Stimulated activated CD8-positive, alpha-beta memory T cell treated with anti-CD3 and anti-CD28 coated beads, Interleukin-15, amount 100 ng/mL, for 48 hours (primary cell): Measurements from ENCODE around the gene NOB1.

Experiments used
- DNase-seq, 2 donors: peaks; one replicate each; pipeline ENCODE4 v3.0.0-alpha.2; 2020; ENCODE audit warnings: low read depth in 2 of 2

NOB1 gene

DNA sequence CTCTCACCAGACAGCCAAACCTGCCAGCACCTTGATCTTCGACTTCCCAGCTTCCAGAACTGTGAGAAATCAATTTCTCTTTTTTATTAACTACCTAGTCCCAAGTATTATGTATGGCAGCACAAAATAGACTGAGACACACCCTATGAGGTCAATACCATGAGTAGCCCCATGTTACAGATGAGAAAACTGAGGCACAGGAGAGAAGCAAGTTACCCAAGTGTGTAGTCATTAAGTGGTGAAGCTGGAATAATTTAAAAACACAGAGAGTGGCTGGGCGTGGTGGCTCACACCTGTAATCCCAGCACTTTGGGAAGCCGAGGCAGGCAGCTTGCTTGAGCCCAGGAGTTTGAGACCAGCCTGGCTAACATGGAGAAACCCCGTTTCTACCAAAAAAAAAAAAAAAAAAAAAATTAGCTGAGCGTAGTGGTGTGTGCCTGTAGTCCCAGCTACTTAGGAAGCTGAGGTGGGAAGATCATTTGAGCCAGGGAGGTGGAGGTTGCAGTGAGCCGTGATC, 33.2 kb downstream of the NOB1 start:
- no peak for DNase-seq

DNA sequence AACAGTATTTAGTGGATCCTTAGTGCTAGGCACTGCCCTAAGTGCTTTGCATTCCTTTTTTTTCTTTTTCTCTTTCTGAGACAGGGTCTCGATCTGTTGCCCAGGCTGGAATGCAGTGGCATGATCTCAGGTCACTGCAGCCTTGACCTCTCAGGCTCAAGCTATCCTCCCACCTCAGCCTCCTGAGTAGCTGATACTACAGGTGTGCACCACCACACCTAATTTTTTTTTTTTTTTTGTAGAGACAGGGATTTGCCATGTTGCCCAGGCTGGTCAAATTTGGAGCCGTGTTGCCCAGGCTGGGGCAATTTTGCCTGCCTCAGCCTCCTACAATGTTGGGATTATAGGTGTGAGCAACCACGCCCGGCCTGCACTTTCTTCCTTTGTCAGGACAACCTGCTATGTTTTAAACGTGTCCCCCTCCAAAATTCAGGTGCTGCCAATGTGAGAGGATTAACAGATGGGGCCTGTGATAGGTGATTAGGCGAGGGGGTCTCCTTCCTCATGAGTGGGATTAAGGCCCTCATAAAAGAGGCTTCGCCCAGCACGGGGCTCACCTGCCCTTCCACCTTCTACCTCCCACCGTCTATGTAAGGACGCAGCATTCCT, 33.8 kb downstream of the NOB1 start:
- DNase-seq = no peak

DNA sequence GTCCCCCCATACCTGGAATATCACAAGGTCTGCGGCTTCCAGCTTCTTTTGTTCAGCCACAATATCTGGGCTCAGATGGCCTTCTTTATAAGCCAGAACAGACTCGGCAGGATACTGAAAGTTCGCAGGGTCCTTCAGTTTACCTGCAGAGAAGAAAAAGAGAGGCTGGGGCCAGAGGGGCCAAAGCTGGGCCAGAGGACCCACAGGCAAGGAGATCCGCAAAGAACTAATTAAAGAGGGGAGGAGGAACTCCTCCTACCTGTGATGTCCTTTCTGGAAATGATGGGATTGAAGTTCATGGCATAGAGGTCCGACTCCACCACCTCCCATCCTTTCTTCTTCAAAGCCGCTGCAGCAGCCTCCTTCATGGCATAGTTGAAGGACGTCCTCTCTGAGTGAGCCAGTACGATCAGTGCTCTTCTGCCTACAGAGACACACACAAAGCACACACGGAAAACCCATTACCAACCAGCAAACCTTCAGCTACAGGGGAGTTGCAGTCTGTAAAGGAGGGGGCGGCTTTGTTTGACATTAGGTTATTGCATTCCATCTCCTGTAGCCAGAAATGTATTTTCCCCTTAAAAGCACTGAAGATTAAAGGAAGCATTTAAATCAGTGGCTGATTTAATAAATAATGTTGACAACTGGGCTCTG, 36.5 kb downstream of the NOB1 start:
- no peak for DNase-seq

DNA sequence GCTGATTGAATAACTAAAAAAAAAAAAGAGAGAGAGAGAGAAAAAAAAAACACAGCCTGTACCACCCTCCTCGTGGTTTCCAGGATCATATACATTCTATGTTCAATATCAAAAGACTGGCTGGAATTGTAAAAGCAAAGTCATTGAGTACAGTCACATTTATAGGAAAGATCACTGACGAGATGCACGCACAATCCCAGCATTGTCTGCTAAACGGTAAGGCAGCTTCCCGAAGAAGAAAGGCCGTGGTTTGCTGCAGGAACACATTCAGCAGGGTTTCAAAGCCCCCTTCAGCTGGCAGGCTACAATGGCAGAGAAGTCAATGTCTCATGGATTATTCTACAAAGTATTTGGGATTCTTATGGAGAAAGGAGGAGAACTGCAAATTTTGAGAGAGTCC, 37.7 kb downstream of the NOB1 start:
- no peak for DNase-seq

DNA sequence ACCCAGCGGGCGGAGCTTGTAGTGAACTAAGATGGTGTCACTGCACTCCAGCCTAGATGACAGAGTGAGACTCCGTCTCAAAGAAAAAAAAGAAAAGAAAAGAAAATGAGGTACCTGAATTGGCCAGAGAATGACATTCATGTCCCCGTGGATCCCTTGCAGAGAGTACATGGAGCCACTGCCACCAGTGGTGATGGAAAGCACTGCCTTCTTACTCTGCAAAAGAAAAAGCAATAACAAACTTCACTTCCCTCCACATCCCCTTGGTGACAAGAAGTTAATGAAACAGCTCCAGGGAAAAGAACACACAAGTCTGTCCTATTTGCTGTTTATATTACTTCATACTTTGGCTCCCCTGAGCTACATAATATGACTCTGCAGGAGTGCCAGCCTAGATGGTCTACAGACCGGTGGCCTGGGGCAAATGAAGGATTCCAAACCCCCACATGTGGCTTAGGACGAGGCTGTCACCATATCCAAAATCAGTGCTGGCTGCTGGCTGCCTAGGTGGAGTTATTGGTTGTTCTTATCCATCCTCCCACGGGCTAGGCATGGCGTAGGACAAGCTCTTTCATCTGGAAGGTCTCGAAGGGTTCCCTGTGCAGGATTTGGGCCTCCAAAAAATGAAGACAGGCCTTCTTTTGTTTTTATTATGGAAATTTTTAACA, 41.7 kb downstream of the NOB1 start:
- DNase-seq = no peak

DNA sequence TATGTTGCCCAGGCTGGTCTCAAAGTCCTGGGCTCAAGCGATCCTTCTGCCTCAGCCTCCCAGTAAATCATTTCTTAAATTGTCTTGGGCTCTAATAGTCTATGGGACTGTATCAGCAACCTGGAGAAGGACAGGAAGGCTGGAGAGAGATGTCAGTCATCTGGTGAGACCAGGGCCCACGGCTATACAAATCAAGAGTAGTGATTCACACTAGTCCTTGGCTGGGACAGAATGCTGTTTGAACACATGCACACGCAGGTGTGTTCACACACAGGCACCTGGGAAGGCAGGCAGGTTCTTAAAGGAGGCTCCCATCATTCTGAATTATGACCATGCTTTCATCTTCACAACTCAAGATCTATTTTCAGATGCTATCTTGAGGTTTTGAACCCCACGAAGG, 42.4 kb downstream of the NOB1 start:
- no peak for DNase-seq

DNA sequence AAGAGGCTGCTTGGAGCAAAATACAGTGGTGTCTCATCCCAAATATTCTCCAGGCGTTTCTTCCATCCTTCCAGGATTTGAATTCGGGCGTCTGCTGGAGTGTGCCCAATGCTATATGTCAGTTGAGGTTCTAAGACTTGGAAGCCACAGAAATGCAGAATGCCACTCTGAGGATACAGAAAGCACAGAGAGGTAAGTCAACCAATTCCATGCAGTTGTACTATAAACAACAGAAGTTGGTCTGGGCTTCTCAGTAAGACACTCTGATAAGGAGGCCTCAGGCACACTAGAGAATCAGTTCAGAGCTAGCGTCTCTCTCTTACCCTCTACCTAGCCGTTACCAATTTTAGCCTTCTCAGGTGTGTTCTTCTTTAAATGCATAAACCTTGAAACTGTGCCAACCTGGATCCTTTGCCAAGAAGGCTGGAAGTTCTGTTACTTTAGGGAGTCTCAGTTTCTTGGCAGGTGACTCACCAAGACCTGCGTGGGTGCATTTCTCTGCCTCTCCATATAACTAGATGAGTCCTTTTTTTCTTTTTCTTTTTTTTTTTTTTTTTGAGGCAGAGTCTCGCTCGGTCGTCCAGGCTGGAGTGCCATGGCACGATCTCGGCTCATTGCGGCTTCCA, 43.5 kb downstream of the NOB1 start:
- no peak for DNase-seq

DNA sequence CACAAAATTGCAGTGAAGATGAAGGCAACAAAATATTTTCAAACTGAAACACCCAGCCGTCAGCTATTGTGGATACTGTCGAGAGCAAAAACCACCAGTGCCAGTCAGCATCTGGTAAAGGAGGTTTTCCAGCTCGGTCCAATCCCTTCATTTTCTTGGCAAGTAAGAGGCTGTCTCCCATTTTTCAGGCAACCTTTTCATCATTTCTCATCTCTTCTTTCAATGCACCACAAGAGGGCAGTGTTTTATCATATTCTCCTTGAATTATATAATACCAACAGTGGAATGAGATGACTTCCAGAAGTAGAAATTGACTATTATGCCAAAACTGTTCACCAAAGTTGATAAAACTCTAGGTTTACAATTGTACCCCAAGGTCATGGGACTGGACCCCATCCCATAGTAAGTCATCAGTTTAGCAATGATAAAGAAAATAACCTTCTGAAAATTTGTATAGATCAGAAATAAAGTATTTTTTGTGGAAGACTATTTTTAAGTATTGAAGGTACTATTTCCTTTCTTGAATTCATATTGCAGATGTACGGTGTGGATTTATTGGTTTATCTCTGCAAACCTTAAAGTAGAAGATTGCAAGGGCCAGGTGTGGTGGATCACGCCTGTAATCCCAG, 45.2 kb downstream of the NOB1 start:
- no peak for DNase-seq

DNA sequence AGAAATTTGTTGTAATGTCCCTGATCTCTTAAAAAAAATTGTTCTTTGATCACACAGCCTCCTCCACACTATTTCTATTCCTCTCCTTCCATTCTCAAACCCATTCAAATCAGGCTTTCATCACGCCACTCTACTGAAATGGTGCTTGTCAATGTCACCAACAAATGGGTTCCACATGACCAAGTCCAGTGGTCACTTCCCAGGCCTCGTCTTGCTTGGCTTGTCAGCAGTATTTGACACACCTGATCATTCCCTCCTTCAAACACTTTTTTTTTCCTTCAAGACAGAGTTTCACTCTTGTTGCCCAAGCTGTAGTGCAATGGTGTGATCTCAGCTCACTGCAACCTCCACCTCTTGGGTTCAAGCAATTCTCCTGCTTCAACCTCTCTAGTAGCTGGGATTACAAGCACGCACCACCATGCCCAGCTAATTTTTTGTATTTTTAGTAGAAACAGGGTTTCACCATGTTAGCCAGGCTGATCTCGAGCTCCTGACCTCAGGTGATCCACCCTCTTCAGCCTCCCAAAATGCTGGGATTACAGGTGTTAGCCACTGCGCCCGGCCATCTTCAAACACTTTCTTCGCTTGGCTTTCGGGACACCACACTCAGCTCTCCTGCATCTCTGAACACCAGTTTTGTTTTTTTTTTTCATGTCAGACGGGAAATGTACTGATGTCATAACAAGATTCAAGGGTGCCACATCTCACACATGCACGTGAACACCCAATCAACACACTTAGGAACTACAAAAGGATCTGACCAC, 46.6 kb downstream of the NOB1 start:
- DNase-seq = no peak

DNA sequence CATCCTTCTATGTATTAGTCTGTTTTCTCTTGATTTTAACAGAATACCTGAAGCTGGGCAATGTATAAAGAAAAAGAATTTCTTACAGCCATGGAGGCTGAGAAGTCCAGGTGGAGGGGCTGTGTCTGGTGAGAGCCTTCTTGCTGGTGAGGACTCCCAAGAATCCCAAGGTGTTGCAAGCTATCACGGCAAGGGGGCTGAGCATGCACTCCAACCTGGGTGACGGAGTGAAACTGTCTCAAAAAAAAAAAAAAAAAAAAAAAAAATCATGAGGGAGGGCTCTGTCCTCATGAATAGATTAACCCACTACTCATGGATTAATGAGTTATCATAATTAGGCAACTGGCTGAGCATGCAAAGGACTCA, 47.8 kb downstream of the NOB1 start:
- no peak for DNase-seq

DNA sequence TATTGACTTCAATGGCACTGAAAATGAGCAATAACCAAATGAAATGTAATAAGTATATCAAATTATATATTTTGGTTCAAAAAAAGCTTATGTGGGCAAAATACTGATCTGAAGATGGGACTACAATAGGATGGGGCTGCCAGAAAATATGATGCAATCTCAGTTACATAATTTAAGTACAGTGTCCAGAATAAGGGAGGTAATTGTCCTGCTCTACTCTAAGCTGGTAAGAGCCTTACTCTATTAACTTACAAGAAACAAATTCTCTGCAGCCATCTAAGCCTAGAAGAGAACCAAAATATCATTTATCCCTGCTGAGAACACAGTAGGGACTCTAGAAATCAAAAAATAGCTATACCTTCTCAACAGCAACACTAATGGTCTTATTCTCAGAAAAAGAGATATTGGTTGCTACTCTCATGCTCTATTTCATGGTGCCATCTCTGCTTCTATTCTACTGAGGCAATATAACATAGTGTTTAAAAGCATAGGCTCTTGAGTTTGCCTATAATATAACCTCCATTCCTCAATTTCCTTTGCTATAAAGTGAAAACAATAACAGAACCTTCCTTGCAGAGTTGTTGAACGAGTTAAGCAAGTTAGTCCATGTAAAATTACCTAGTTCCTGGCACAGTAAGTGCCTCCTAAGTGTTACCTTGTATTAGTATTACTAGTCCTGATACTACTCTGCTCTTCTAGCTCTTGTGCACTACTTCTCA, 48.3 kb downstream of the NOB1 start:
- no peak for DNase-seq

DNA sequence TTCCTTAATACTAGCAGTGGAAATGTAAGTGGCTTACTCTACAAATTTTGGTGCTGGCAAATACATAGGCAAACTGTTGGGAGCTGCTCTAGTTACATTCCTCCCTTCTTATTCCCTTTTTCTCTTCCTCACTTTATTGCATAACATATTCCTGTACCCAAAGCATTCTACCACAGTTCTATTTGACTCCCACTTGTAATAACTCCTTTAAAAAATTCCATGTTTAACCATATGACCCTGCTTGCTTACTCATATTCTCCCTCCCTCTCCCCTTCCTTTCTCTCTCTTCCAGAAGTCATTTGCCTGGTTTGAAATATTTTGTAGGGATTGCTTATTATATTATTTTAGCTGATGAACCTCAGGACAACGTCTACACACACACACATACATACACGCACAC, 51.1 kb downstream of the NOB1 start:
- DNase-seq = no peak

DNA sequence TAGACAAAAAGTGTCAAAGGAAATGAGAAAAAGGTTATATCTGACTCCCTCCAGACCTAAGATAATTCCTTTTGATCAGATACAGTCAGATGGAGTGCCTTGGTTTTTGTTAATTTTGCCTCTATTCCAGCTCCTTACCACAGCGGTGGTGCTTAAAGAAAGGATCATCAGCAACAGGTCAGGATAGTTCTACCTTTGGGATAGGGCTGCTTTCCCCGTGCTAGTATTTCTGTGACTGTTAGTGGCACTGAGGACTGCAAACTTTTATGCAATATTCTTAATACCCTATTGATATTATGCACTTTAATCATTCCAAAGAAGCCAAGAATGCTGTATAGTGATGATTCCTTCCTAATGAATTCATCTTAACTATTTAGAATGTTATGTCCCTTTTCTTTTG, 52.9 kb downstream of the NOB1 start:
- DNase-seq = no peak

DNA sequence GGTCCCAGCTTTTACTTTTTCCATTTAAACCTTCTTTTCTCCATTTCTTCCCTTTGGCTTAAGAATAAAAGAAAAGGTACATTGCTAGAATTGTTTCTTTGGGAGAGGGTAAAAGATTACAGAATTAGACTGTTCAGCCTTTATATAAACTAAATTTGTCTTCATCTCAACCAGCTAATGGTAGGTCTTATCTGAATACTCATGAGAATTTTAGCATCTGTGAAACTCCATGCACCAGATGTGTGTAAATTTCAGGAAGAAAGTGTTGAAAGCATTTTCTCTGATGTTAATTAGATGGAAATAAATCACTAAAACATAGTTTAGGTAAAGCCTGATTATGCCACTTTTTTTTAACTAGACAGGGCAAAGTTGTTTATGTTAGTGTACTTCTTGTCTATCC, 53.3 kb downstream of the NOB1 start:
- no peak for DNase-seq

DNA sequence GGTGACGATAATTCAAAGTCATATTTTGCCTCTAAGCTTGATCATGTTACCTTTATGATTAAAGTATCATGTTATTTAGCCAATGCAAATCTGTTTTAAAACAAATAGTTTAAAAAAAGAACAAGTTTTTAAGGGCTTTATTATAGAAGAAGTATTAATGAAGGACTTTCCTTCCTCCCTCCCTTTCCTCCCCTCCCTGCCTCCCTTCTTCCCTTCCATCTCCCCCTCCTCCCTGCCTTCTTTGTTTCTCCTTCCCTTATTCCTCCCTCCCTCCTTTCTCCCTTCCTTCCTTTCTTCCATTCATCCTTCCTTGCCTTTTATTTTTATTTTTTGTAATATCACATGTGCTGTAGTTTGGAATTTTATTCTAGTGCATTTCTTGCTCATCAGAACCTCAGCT, 54.8 kb downstream of the NOB1 start:
- no peak for DNase-seq

DNA sequence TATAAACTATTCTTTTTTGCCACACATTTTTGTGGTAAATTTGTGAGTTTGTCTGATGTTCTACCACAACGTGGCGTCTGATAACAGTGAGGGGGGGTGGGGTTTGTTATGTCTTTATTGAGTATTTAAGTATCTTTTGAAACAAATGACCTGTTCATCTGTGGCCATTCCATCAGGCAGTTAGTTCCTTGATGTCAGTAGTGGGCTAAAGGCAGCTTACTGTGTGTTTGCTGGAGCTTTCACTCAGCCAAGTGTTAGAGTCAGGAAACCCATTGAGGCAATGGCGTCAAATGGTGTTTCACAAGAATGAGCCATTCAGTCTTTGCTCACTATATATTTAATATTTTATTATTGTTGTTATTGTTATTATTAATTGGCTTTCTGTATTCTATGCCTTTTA, 56.3 kb downstream of the NOB1 start:
- no peak for DNase-seq

DNA sequence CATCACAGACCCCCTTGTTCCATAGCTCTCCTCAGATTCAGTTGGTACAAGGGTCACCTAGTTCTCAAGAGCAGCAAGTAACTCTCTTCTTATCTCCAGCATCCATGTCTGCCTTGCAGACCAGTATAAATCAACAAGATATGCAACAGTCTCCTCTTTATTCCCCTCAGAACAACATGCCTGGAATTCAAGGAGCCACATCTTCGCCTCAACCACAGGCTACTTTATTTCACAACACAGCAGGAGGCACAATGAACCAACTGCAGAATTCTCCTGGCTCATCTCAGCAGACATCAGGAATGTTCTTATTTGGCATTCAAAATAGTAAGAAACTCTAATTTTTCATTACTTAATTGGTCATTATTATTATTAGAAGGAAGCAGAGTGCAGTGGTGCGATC, 60.8 kb downstream of the NOB1 start:
- DNase-seq = no peak

DNA sequence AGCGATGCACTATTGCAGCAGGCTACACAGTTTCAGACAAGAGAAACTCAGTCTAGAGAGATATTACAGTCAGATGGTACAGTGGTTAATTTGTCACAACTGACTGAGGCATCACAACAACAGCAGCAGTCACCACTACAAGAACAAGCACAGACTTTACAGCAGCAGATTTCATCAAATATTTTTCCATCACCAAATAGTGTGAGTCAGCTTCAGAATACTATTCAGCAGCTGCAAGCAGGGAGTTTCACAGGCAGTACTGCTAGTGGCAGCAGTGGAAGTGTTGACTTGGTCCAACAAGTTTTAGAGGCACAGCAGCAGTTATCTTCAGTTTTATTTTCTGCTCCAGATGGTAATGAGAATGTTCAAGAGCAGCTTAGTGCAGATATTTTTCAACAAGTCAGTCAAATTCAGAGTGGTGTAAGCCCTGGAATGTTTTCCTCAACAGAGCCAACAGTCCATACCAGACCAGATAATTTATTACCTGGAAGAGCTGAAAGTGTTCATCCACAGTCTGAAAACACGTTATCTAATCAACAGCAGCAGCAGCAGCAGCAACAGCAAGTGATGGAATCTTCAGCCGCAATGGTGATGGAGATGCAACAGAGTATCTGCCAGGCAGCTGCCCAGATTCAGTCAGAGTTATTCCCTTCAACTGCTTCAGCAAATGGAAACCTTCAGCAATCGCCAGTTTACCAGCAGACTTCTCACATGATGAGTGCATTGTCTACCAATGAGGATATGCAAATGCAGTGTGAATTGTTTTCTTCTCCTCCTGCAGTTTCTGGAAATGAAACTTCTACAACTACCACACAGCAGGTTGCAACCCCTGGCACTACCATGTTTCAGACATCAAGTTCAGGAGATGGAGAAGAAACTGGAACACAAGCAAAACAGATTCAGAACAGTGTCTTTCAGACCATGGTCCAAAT, 62.5 kb downstream of the NOB1 start:
- DNase-seq = no peak
